HepG2 (cell line): Measurements from ENCODE around the gene WNT7B. TPM values are rescaled to one million over a fixed set of nuclear protein-coding genes. Genes with fewer than 3 reads are reported as not detected.

Experiments used
- E2F1 ChIP-seq: sonication (generic); formaldehyde crosslinking; IDR thresholded peaks from 2 replicates; pipeline ENCODE4 v1.5.0; 2020; ENCODE audit warnings: missing genetic modification reagents
- HNF4G ChIP-seq, 2 experiments: sonication (generic) in 1 of 2; formaldehyde crosslinking in 1 of 2; IDR thresholded peaks; 2 replicates each; pipeline versions ENCODE4 v1.4.0 to v1.6.1; 2011 to 2020; ENCODE audit warnings: borderline replicate concordance in 2 of 2, low read depth in 2 of 2, mild to moderate bottlenecking in 2 of 2, low read length in 1 of 2, missing genetic modification reagents in 1 of 2, moderate library complexity in 1 of 2
- HNRNPH1 ChIP-seq: fragments of 200-400 bp; formaldehyde crosslinking; optimal IDR thresholded peaks from 2 replicates; pipeline ENCODE3; 2017; ENCODE audit warnings: mild to moderate bottlenecking, low read depth, low read length
- KDM5B ChIP-seq: sonication (generic); formaldehyde crosslinking; IDR thresholded peaks from 2 replicates; pipeline ENCODE4 v1.4.0; 2020; ENCODE audit warnings: missing genetic modification reagents, mild to moderate bottlenecking, borderline replicate concordance
- NFE2L1 ChIP-seq: sonication (generic); formaldehyde crosslinking; IDR thresholded peaks from 2 replicates; pipeline ENCODE4 v1.4.0; 2020; ENCODE audit warnings: missing genetic modification reagents, mild to moderate bottlenecking, borderline replicate concordance
- NFIC ChIP-seq: IDR thresholded peaks from 2 replicates; pipeline ENCODE4 v1.6.1; 2012; ENCODE audit warnings: mild to moderate bottlenecking, low read length, inconsistent platforms
- NR2F1 ChIP-seq, 2 experiments: fragments of 450-650 bp in 1 of 2; formaldehyde crosslinking in 1 of 2; IDR thresholded peaks; 2 replicates each; pipeline versions ENCODE4 v1.5.0 to v1.6.1; 2016 to 2020; ENCODE audit warnings: mild to moderate bottlenecking in 1 of 2, missing compliant biosample characterization in 1 of 2, missing genetic modification reagents in 1 of 2, moderate library complexity in 1 of 2
- SMC3 ChIP-seq: IDR thresholded peaks from 2 replicates; pipeline ENCODE4 v1.6.1; 2011; ENCODE audit warnings: low read length, improper control_type of control experiment
- TP53 ChIP-seq: sonication (generic); formaldehyde crosslinking; conservative IDR thresholded peaks from 2 replicates; pipeline ENCODE4 v1.4.0; 2020; ENCODE audit warnings: missing genetic modification reagents
- ZBTB21 ChIP-seq: sonication (generic); formaldehyde crosslinking; IDR thresholded peaks from 2 replicates; pipeline ENCODE4 v1.4.0; 2020; ENCODE audit warnings: missing genetic modification reagents
- ZFY ChIP-seq: sonication (generic); formaldehyde crosslinking; IDR thresholded peaks from 2 replicates; pipeline ENCODE4 v1.4.0; 2020; ENCODE audit warnings: missing genetic modification reagents
- ZNF143 ChIP-seq: sonication (generic); formaldehyde crosslinking; IDR thresholded peaks from 2 replicates; pipeline ENCODE4 v1.4.0; 2020; ENCODE audit warnings: missing genetic modification reagents
- ZNF382 ChIP-seq: sonication (generic); formaldehyde crosslinking; IDR thresholded peaks from 2 replicates; pipeline ENCODE4 v1.5.0; 2020; ENCODE audit warnings: missing genetic modification reagents, mild to moderate bottlenecking, borderline replicate concordance
- ZNF546 ChIP-seq: sonication (generic); formaldehyde crosslinking; conservative IDR thresholded peaks from 2 replicates; pipeline ENCODE4 v1.8.1; 2023; ENCODE audit warnings: mild to moderate bottlenecking, missing genetic modification reagents
- ZNF564 ChIP-seq: sonication (generic); formaldehyde crosslinking; IDR thresholded peaks from 2 replicates; pipeline ENCODE4 v1.8.1; 2023; ENCODE audit warnings: mild to moderate bottlenecking, missing genetic modification reagents
- ZNF619 ChIP-seq: sonication (generic); formaldehyde crosslinking; IDR thresholded peaks from 2 replicates; pipeline ENCODE4 v1.4.0; 2020; ENCODE audit warnings: mild to moderate bottlenecking, missing genetic modification reagents
- ZNF652 ChIP-seq: IDR thresholded peaks from 2 replicates; pipeline ENCODE4 v1.6.1; 2016; ENCODE audit warnings: low read depth, borderline replicate concordance
- ZNF746 ChIP-seq: sonication (generic); formaldehyde crosslinking; IDR thresholded peaks from 2 replicates; pipeline ENCODE4 v1.8.0; 2022; ENCODE audit warnings: mild to moderate bottlenecking, missing genetic modification reagents
- ZSCAN20 ChIP-seq: sonication (generic); formaldehyde crosslinking; IDR thresholded peaks from 2 replicates; pipeline ENCODE4 v1.4.0; 2020; ENCODE audit warnings: missing genetic modification reagents, mild to moderate bottlenecking, borderline replicate concordance
- polyA plus RNA-seq, 8 experiments: library from polyadenylated mRNA; depleted of rRNA in 3 of 8; stranded (reverse) in 7 of 8; unstranded in 1 of 8; fragments of >200 nt; fragmentation: Illumina TruSeq in 4 of 8; extraction: Trizol in 4 of 8; gene quantifications; 2 replicates each; pipeline versions ENCODE4 v1.2.1 to v1.2.3, GENCODE V29; 2011 to 2016; ENCODE audit warnings: low read depth in 4 of 8, missing spikeins in 1 of 8, mixed read lengths in 1 of 8; ENCODE audit not compliant: insufficient read depth in 1 of 8
- total RNA-seq, 5 experiments: library from RNA; depleted of rRNA; stranded (reverse); fragments of >200 nt; fragmentation: Illumina TruSeq; extraction: Trizol; gene quantifications; 2 replicates each; pipeline ENCODE4 v1.2.3, GENCODE V29; 2016; ENCODE audit warnings: low read depth in 1 of 5
- TF ChIP-seq, protein P1 (sequence below): sonication (generic); formaldehyde crosslinking; IDR thresholded peaks from 2 replicates; pipeline ENCODE4 v1.5.0; 2020; ENCODE audit warnings: mild to moderate bottlenecking, missing genetic modification reagents
- TF ChIP-seq, protein P2 (sequence below): sonication (generic); formaldehyde crosslinking; IDR thresholded peaks from 2 replicates; pipeline ENCODE4 v1.4.0; 2020; ENCODE audit warnings: missing genetic modification reagents

WNT7B gene
- total and polyA plus RNA-seq, 2 of the 13 experiments (the other 11 are each of a cell fraction or from before 2014, with no cell fraction given): 0.09 TPM; not detected in 1

DNA sequence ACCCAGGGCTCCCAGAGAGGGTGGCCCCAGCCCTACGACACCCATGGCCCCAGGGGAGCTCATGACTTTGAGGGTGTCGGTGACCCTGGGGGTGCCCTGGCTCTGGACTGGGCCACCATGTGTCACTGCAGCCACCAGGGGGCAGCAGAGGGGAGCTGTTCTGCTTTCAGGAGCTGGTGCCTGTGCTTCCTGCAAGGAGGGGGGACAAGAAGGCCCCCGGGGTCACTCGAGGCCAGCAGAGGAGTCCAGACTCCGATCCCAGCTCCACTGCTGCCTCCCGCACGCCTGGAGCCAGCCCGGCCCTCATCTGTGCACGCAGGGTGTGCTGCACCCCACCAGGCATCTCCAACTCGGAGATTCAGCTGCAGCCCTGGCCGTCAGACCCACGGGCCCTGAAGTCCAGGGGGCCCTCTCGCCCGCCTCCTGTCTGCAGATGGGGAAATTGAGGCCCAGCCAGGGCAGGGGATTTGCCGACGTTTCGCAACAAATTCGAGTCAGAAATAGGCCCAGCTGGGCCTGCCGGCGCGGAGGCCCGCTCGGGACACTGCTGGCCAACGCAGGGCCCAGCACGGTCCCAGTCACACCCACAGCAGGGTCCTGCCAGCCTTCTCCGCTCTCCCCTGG, 29.5 kb upstream of the WNT7B start (continued):
- peak; percentile 16; the same call in 1 of the 2 replicates for TF ChIP-seq HNF4G (IDR thresholded peaks at IDR 0.05; ENCODE audit: borderline replicate concordance, low read depth, low read length)
- no peak for TF ChIP-seq HNF4G (CRISPR knock-in tag; IDR thresholded peaks at IDR 0.05; ENCODE audit: borderline replicate concordance, low read depth)
- TF ChIP-seq TP53 (CRISPR knock-in tag): peak; percentile 74; the same call in 1 of the 2 replicates
- peak; percentile 58; the same call in 1 of the 2 replicates for TF ChIP-seq ZFY (CRISPR knock-in tag)
- TF ChIP-seq, protein P1, sequence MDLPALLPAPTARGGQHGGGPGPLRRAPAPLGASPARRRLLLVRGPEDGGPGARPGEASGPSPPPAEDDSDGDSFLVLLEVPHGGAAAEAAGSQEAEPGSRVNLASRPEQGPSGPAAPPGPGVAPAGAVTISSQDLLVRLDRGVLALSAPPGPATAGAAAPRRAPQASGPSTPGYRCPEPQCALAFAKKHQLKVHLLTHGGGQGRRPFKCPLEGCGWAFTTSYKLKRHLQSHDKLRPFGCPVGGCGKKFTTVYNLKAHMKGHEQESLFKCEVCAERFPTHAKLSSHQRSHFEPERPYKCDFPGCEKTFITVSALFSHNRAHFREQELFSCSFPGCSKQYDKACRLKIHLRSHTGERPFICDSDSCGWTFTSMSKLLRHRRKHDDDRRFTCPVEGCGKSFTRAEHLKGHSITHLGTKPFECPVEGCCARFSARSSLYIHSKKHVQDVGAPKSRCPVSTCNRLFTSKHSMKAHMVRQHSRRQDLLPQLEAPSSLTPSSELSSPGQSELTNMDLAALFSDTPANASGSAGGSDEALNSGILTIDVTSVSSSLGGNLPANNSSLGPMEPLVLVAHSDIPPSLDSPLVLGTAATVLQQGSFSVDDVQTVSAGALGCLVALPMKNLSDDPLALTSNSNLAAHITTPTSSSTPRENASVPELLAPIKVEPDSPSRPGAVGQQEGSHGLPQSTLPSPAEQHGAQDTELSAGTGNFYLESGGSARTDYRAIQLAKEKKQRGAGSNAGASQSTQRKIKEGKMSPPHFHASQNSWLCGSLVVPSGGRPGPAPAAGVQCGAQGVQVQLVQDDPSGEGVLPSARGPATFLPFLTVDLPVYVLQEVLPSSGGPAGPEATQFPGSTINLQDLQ (CRISPR knock-in tag): no peak
- no peak for TF ChIP-seq ZBTB21 (CRISPR knock-in tag)
- peak; percentile 74 to 77 for TF ChIP-seq NR2F1 (CRISPR knock-in tag; IDR thresholded peaks at IDR 0.05)
- no peak for TF ChIP-seq ZNF652 (CRISPR knock-in tag)
- TF ChIP-seq SMC3: peak; percentile 72
- no peak for TF ChIP-seq ZNF619
- TF ChIP-seq NFE2L1 (CRISPR knock-in tag): no peak
- TF ChIP-seq ZNF143 (CRISPR knock-in tag): no peak
- 0 out of 2 replicates have a peak, but pooled peaks have one; percentile 62 for TF ChIP-seq KDM5B (CRISPR knock-in tag)
- no peak for TF ChIP-seq E2F1 (CRISPR knock-in tag)
- TF ChIP-seq, protein P2, sequence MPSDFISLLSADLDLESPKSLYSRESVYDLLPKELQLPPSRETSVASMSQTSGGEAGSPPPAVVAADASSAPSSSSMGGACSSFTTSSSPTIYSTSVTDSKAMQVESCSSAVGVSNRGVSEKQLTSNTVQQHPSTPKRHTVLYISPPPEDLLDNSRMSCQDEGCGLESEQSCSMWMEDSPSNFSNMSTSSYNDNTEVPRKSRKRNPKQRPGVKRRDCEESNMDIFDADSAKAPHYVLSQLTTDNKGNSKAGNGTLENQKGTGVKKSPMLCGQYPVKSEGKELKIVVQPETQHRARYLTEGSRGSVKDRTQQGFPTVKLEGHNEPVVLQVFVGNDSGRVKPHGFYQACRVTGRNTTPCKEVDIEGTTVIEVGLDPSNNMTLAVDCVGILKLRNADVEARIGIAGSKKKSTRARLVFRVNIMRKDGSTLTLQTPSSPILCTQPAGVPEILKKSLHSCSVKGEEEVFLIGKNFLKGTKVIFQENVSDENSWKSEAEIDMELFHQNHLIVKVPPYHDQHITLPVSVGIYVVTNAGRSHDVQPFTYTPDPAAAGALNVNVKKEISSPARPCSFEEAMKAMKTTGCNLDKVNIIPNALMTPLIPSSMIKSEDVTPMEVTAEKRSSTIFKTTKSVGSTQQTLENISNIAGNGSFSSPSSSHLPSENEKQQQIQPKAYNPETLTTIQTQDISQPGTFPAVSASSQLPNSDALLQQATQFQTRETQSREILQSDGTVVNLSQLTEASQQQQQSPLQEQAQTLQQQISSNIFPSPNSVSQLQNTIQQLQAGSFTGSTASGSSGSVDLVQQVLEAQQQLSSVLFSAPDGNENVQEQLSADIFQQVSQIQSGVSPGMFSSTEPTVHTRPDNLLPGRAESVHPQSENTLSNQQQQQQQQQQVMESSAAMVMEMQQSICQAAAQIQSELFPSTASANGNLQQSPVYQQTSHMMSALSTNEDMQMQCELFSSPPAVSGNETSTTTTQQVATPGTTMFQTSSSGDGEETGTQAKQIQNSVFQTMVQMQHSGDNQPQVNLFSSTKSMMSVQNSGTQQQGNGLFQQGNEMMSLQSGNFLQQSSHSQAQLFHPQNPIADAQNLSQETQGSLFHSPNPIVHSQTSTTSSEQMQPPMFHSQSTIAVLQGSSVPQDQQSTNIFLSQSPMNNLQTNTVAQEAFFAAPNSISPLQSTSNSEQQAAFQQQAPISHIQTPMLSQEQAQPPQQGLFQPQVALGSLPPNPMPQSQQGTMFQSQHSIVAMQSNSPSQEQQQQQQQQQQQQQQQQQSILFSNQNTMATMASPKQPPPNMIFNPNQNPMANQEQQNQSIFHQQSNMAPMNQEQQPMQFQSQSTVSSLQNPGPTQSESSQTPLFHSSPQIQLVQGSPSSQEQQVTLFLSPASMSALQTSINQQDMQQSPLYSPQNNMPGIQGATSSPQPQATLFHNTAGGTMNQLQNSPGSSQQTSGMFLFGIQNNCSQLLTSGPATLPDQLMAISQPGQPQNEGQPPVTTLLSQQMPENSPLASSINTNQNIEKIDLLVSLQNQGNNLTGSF (CRISPR knock-in tag): 0 out of 2 replicates have a peak, but pooled peaks have one; percentile 32
- no peak for TF ChIP-seq ZNF382 (CRISPR knock-in tag)
- TF ChIP-seq ZNF564 (CRISPR knock-in tag): 0 out of 2 replicates have a peak, but pooled peaks have one; percentile 33
- no peak for TF ChIP-seq NFIC
- TF ChIP-seq ZNF746 (CRISPR knock-in tag): 0 out of 2 replicates have a peak, but pooled peaks have one; percentile 49
- TF ChIP-seq HNRNPH1: no peak
- no peak for TF ChIP-seq ZNF546 (CRISPR knock-in tag)
- TF ChIP-seq ZSCAN20 (CRISPR knock-in tag): 0 out of 2 replicates have a peak, but pooled peaks have one; percentile 46
